ENCODE results near the gene TPCN2. TPM values are rescaled to one million over a fixed set of nuclear protein-coding genes. Genes with fewer than 3 reads are reported as not detected.

Gene TPCN2
- total RNA-seq, 3 donors from 2014 or later = 19.5 to 37.4 (median 20.7) TPM

GRCh38 chr11:69078930-69079605 lies 30.3 kb downstream of the TPCN2 start:
- no peak for ATAC-seq

DNA sequence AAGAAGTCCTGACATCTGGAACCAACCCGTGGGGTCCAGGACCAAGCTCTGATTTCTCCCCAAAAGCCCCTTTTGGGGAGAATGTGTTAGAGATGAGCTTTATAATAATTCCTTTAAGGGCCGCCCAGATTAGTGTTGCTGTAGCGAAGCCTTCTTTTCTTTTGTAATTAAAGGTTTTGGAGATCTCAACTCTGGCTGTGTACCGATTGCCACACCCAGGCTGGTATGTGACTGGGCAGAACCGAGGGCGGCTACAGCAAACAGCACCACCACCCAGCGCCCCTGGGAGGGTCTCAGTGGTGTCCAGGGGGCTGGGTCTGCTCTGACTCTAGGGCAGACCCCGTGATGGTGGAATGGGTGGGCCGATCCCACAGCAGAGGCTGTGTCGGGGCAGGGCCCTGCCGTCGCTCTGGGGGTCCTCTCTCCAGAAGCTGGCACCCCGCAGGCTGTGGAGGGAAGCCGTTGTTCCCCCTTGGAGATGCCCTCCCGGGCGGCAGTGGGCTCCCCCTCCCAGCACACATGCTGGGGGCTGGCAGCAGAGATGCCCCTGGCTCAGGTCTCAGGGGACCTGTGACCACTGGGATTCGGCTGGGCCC lies 31.0 kb downstream of the TPCN2 start:
- H3K4me3 ChIP-seq = no peak overlapping the region
- ATAC-seq (no peak), DNase-seq (no peak)
- no peaks in the 10 kb centered on the region for H3K36me3 ChIP-seq (ENCODE audit: low read depth)
- no peaks in the 10 kb centered on the region for H3K9me3 ChIP-seq
- intact Hi-C loops (cut with DNase I, micrococcal nuclease) = loop anchor here in 1 of 2 donors (10.0 kb wide), 1 partner anchor 175 kb away; the partner anchor contains the start of genes IGHMBP2 and MRPL21
- TF ChIP-seq CTCF (IDR thresholded peaks at IDR 0.05) = no peak
- no peaks in the 10 kb centered on the region for H3K4me1 ChIP-seq (ENCODE audit: low read depth)

More at GRCh38 chr11:69078930-69079605, 30.3 kb downstream of the TPCN2 start:
- H3K36me3 ChIP-seq (ENCODE audit: low read depth) = no peaks in the 10 kb centered on the region
- no peak for DNase-seq
- no peak overlapping the region for H3K4me3 ChIP-seq
- no peak for TF ChIP-seq CTCF (IDR thresholded peaks at IDR 0.05)
- H3K9me3 ChIP-seq = no peaks in the 10 kb centered on the region
- intact Hi-C loops (cut with DNase I, micrococcal nuclease) = no loop called here
- no peaks in the 10 kb centered on the region for H3K4me1 ChIP-seq (ENCODE audit: low read depth)

- ATAC-seq = no peak
Measured at GRCh38 chr11:69080257-69080995, 31.7 kb downstream of the TPCN2 start.

GRCh38 chr11:69081180-69081579 lies 32.4 kb downstream of the TPCN2 start:
- no peak for TF ChIP-seq CTCF (IDR thresholded peaks at IDR 0.05)
- Histone ChIP-seq H3K36me3 (ENCODE audit: low read depth) (no peaks in the 10 kb centered on the region), H3K9me3 (no peaks in the 10 kb centered on the region), H3K4me3 (no peak overlapping the region), H3K4me1 (ENCODE audit: low read depth) (no peaks in the 10 kb centered on the region)
- ATAC-seq (no peak), DNase-seq (no peak)
- intact Hi-C loops (cut with DNase I, micrococcal nuclease) = loop anchor here in 1 of 2 donors (10.0 kb wide), 1 partner anchor 176 kb away; the partner anchor contains the start of genes IGHMBP2 and MRPL21

More at GRCh38 chr11:69080257-69080995, 31.7 kb downstream of the TPCN2 start:
- TF ChIP-seq CTCF (IDR thresholded peaks at IDR 0.05) = no peak
- H3K9me3 ChIP-seq = no peaks in the 10 kb centered on the region
- H3K4me1 ChIP-seq (ENCODE audit: low read depth) = no peaks in the 10 kb centered on the region
- DNase-seq = no peak
- H3K36me3 ChIP-seq (ENCODE audit: low read depth) = no peaks in the 10 kb centered on the region
- intact Hi-C loops (cut with DNase I, micrococcal nuclease) = loop anchor here in 1 of 2 donors (10.0 kb wide), 1 partner anchor 176 kb away; the partner anchor contains the start of genes IGHMBP2 and MRPL21
- H3K4me3 ChIP-seq = no peak overlapping the region

- intact Hi-C loops (cut with DNase I, micrococcal nuclease) = loop anchor here in 1 of 2 donors (10.0 kb wide), 1 partner anchor 179 kb away; the partner anchor contains the start of genes IGHMBP2 and MRPL21
- Histone ChIP-seq H3K9me3 (no peaks in the 10 kb centered on the region), H3K4me3 (no peak overlapping the region), H3K36me3 (ENCODE audit: low read depth) (no peaks in the 10 kb centered on the region), H3K4me1 (ENCODE audit: low read depth) (no peaks in the 10 kb centered on the region)
- no peak for TF ChIP-seq CTCF (IDR thresholded peaks at IDR 0.05)
- DNase-seq (no peak), ATAC-seq (no peak)
Measured at GRCh38 chr11:69083531-69084247, 35.0 kb downstream of the TPCN2 start.

Data from mucosa of descending colon (tissue), 3 donors.